VCaP (cell line): ENCODE data around the gene NMRAL1.

Experiments
- H3K27ac ChIP-seq: fragments of 450-650 bp; 2 replicates; pipeline ENCODE4 v1.5.1; 2017
- CTCF ChIP-seq: fragments of 450-650 bp; conservative IDR thresholded peaks from 2 replicates; pipeline ENCODE4 v1.5.1; 2017; ENCODE audit warnings: mild to moderate bottlenecking, moderate library complexity

Gene NMRAL1

GRCh38 chr16:4450430-4450829, 24.0 kb downstream of the NMRAL1 start:
- no peak overlapping the region for H3K27ac ChIP-seq
- TF ChIP-seq CTCF = no peak

GRCh38 chr16:4443986-4444385, 30.4 kb downstream of the NMRAL1 start:
- H3K27ac ChIP-seq = no peak overlapping the region
- no peak for TF ChIP-seq CTCF

- no peak for TF ChIP-seq CTCF
- H3K27ac ChIP-seq = no peak overlapping the region
Measured at GRCh38 chr16:4443271-4443670, 31.2 kb downstream of the NMRAL1 start.

GRCh38 chr16:4442371-4442770, 32.1 kb downstream of the NMRAL1 start:
- no peak for TF ChIP-seq CTCF
- H3K27ac ChIP-seq = no peak overlapping the region

- TF ChIP-seq CTCF = no peak
- no peak overlapping the region for H3K27ac ChIP-seq
Measured at GRCh38 chr16:4437366-4437765, 37.1 kb downstream of the NMRAL1 start.

- TF ChIP-seq CTCF = no peak
- H3K27ac ChIP-seq = no peak overlapping the region
Measured at GRCh38 chr16:4435337-4436067, 38.9 kb downstream of the NMRAL1 start.

- no peak for TF ChIP-seq CTCF
- H3K27ac ChIP-seq = no peak overlapping the region
Measured at GRCh38 chr16:4433914-4434787, 40.3 kb downstream of the NMRAL1 start.
